Measurements from ENCODE around the gene BHLHA15.

The BHLHA15 gene

GRCh38 chr7:98180751-98181150 lies 30.5 kb upstream of the BHLHA15 start:
- peaks cover 3% of the 10 kb centered on the region for H3K79me1 ChIP-seq (ENCODE audit: low read length)
- no peak for DNase-seq
- no peak overlapping the region for H2BK120ac ChIP-seq (ENCODE audit: insufficient read depth, low read length, poor library complexity)
- H3K23ac ChIP-seq (ENCODE audit: low read length), result no peak overlapping the region
- no peak overlapping the region for H3K4ac ChIP-seq (ENCODE audit: low read depth, low read length)
- no peaks in the 10 kb centered on the region for H3K9me3 ChIP-seq (ENCODE audit: insufficient read depth, low read depth, low read length)
- no peak overlapping the region for H3K9ac ChIP-seq (ENCODE audit: low read length)
- no peak overlapping the region for H4K8ac ChIP-seq (ENCODE audit: low read depth, low read length)
- WGBS (ENCODE audit: extremely low coverage, insufficient coverage, insufficient read length), result no CpG with 5 or more reads among the region's 8 CpGs
- H3K36me3 ChIP-seq (ENCODE audit: control insufficient read depth in 1 of 2, insufficient read depth in 2 of 2, low read length in 2 of 2), result peaks cover 0 to 5% of the 10 kb centered on the region in 2 experiments
- H3K18ac ChIP-seq (ENCODE audit: low read length), result no peak overlapping the region
- H2AK5ac ChIP-seq (ENCODE audit: low read length), result no peak overlapping the region
- no peak overlapping the region for H3K14ac ChIP-seq (ENCODE audit: low read length)
- no peak overlapping the region for H2AFZ ChIP-seq (ENCODE audit: insufficient read depth, low read length, poor library complexity)
- H3K27ac ChIP-seq (ENCODE audit: low read depth, low read length), result no peak overlapping the region
- H4K12ac ChIP-seq (ENCODE audit: low read depth, low read length), result no peak overlapping the region
- no peak overlapping the region for H2BK5ac ChIP-seq (ENCODE audit: low read depth, low read length, poor library complexity)
- H4K91ac ChIP-seq (ENCODE audit: low read depth, low read length), result no peak overlapping the region
- H3K4me2 ChIP-seq (ENCODE audit: low read length), result no peak overlapping the region
- no peak overlapping the region for H2BK12ac ChIP-seq (ENCODE audit: low read length)
- peaks cover 4 to 5% of the 10 kb centered on the region in 2 experiments for H3K4me1 ChIP-seq (ENCODE audit: control insufficient read depth in 1 of 2, insufficient read depth in 2 of 2, low read length in 2 of 2)
- no peak overlapping the region for H3K4me3 ChIP-seq (ENCODE audit: low read depth, low read length)
- peaks cover 2% of the 10 kb centered on the region for H3K79me2 ChIP-seq (ENCODE audit: control insufficient read depth, insufficient read depth, low read length, poor library complexity)
- no peaks in the 10 kb centered on the region for H3K27me3 ChIP-seq (ENCODE audit: insufficient read depth, low read length)

DNA sequence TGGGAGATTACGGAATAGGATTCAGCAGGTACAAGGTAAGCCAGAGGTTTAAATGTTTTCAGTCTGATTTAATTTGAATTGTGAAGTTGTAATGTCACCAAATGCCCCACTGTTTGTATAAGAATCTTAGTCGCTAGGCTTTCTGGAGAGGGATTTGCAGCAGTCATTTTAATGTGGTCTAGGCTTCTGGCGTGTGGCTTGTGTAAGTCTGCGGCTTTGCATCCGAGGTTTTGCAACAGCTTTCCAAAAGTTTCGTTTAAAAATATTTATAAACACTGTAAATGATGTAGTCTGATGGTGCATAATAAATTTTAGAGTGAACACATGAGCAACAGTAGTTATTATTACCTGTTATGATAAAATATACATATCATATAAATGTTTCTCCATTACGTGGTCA lies 26.1 kb upstream of the BHLHA15 start:
- Histone ChIP-seq H2BK120ac (ENCODE audit: insufficient read depth, low read length, poor library complexity) (no peak overlapping the region), H2AK5ac (ENCODE audit: low read length) (no peak overlapping the region), H3K18ac (ENCODE audit: low read length) (no peak overlapping the region), H3K9me3 (ENCODE audit: insufficient read depth, low read depth, low read length) (no peaks in the 10 kb centered on the region), H2AFZ (ENCODE audit: insufficient read depth, low read length, poor library complexity) (no peak overlapping the region), H3K23ac (ENCODE audit: low read length) (no peak overlapping the region), H2BK5ac (ENCODE audit: low read depth, low read length, poor library complexity) (no peak overlapping the region), H3K4ac (ENCODE audit: low read depth, low read length) (no peak overlapping the region), H3K79me1 (ENCODE audit: low read length) (no peaks in the 10 kb centered on the region), H3K9ac (ENCODE audit: low read length) (no peak overlapping the region), H3K36me3 (ENCODE audit: control insufficient read depth in 1 of 2, insufficient read depth in 2 of 2, low read length in 2 of 2) (peaks cover 3% of the 10 kb centered on the region in 2 experiments), H3K27me3 (ENCODE audit: insufficient read depth, low read length) (no peaks in the 10 kb centered on the region), H4K12ac (ENCODE audit: low read depth, low read length) (no peak overlapping the region), H3K27ac (ENCODE audit: low read depth, low read length) (no peak overlapping the region), H2BK12ac (ENCODE audit: low read length) (no peak overlapping the region), H3K4me2 (ENCODE audit: low read length) (no peak overlapping the region), H3K4me3 (ENCODE audit: low read depth, low read length) (no peak overlapping the region), H3K79me2 (ENCODE audit: control insufficient read depth, insufficient read depth, low read length, poor library complexity) (no peaks in the 10 kb centered on the region), H3K14ac (ENCODE audit: low read length) (no peak overlapping the region), H4K8ac (ENCODE audit: low read depth, low read length) (no peak overlapping the region), H3K4me1 (ENCODE audit: control insufficient read depth in 1 of 2, insufficient read depth in 2 of 2, low read length in 2 of 2) (no peaks in the 10 kb centered on the region), H4K91ac (ENCODE audit: low read depth, low read length) (no peak overlapping the region)
- WGBS (ENCODE audit: extremely low coverage, insufficient coverage, insufficient read length), result no CpG with 5 or more reads among the region's 7 CpGs
- DNase-seq, result no peak

- Histone ChIP-seq H3K18ac (ENCODE audit: low read length) (no peak overlapping the region), H3K9ac (ENCODE audit: low read length) (no peak overlapping the region), H4K8ac (ENCODE audit: low read depth, low read length) (no peak overlapping the region), H2AK5ac (ENCODE audit: low read length) (no peak overlapping the region), H4K12ac (ENCODE audit: low read depth, low read length) (no peak overlapping the region), H3K9me3 (ENCODE audit: insufficient read depth, low read depth, low read length) (no peaks in the 10 kb centered on the region), H3K79me1 (ENCODE audit: low read length) (no peaks in the 10 kb centered on the region), H3K14ac (ENCODE audit: low read length) (no peak overlapping the region), H2BK120ac (ENCODE audit: insufficient read depth, low read length, poor library complexity) (no peak overlapping the region), H3K23ac (ENCODE audit: low read length) (no peak overlapping the region), H3K4ac (ENCODE audit: low read depth, low read length) (no peak overlapping the region), H3K36me3 (ENCODE audit: control insufficient read depth in 1 of 2, insufficient read depth in 2 of 2, low read length in 2 of 2) (peaks cover 5 to 6% of the 10 kb centered on the region in 2 experiments), H4K91ac (ENCODE audit: low read depth, low read length) (no peak overlapping the region), H3K27me3 (ENCODE audit: insufficient read depth, low read length) (no peaks in the 10 kb centered on the region), H3K27ac (ENCODE audit: low read depth, low read length) (no peak overlapping the region), H3K4me3 (ENCODE audit: low read depth, low read length) (no peak overlapping the region), H3K4me1 (ENCODE audit: control insufficient read depth in 1 of 2, insufficient read depth in 2 of 2, low read length in 2 of 2) (no peaks in the 10 kb centered on the region), H2BK12ac (ENCODE audit: low read length) (no peak overlapping the region), H2BK5ac (ENCODE audit: low read depth, low read length, poor library complexity) (no peak overlapping the region), H3K4me2 (ENCODE audit: low read length) (no peak overlapping the region), H2AFZ (ENCODE audit: insufficient read depth, low read length, poor library complexity) (no peak overlapping the region), H3K79me2 (ENCODE audit: control insufficient read depth, insufficient read depth, low read length, poor library complexity) (no peaks in the 10 kb centered on the region)
- no peak for DNase-seq
- WGBS (ENCODE audit: extremely low coverage, insufficient coverage, insufficient read length), result no CpG with 5 or more reads among the region's 9 CpGs
Observed at GRCh38 chr7:98186452-98187137, 24.6 kb upstream of the BHLHA15 start.

DNA sequence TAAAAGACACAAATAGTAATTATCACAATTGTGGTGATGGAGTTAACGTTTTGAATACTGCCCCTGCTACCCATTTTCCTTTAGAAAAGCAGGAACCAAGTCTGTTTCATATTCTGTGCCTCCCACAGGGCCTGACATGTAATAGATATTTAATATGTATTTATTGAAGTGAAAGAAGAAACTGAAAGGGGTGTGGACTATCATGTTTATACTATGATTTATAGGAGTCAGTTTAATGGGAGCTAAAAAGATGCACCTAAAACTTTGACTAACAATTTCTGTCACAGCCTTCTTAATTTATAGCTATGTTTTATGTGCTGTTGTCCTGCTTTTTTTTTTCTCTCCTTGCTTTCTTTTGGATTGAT lies 24.1 kb upstream of the BHLHA15 start:
- no peaks in the 10 kb centered on the region for H3K4me1 ChIP-seq (ENCODE audit: control insufficient read depth in 1 of 2, insufficient read depth in 2 of 2, low read length in 2 of 2)
- no peak for DNase-seq
- H3K79me2 ChIP-seq (ENCODE audit: control insufficient read depth, insufficient read depth, low read length, poor library complexity), result no peaks in the 10 kb centered on the region
- H3K9me3 ChIP-seq (ENCODE audit: insufficient read depth, low read depth, low read length), result no peaks in the 10 kb centered on the region
- no peaks in the 10 kb centered on the region for H3K27me3 ChIP-seq (ENCODE audit: insufficient read depth, low read length)
- H3K14ac ChIP-seq (ENCODE audit: low read length), result no peak overlapping the region
- H2AK5ac ChIP-seq (ENCODE audit: low read length), result no peak overlapping the region
- no peak overlapping the region for H3K27ac ChIP-seq (ENCODE audit: low read depth, low read length)
- no peak overlapping the region for H2BK120ac ChIP-seq (ENCODE audit: insufficient read depth, low read length, poor library complexity)
- no peak overlapping the region for H4K12ac ChIP-seq (ENCODE audit: low read depth, low read length)
- no peak overlapping the region for H3K23ac ChIP-seq (ENCODE audit: low read length)
- no peak overlapping the region for H2AFZ ChIP-seq (ENCODE audit: insufficient read depth, low read length, poor library complexity)
- WGBS (ENCODE audit: extremely low coverage, insufficient coverage, insufficient read length), result no CpG with 5 or more reads among the region's 1 CpG
- no peak overlapping the region for H4K91ac ChIP-seq (ENCODE audit: low read depth, low read length)
- H3K4me3 ChIP-seq (ENCODE audit: low read depth, low read length), result no peak overlapping the region
- H3K18ac ChIP-seq (ENCODE audit: low read length), result no peak overlapping the region
- no peak overlapping the region for H4K8ac ChIP-seq (ENCODE audit: low read depth, low read length)
- no peak overlapping the region for H3K4me2 ChIP-seq (ENCODE audit: low read length)
- no peaks in the 10 kb centered on the region for H3K79me1 ChIP-seq (ENCODE audit: low read length)
- H2BK5ac ChIP-seq (ENCODE audit: low read depth, low read length, poor library complexity), result no peak overlapping the region
- no peak overlapping the region for H3K9ac ChIP-seq (ENCODE audit: low read length)
- no peak overlapping the region for H3K4ac ChIP-seq (ENCODE audit: low read depth, low read length)
- peaks cover 10 to 11% of the 10 kb centered on the region in 2 experiments for H3K36me3 ChIP-seq (ENCODE audit: control insufficient read depth in 1 of 2, insufficient read depth in 2 of 2, low read length in 2 of 2)
- no peak overlapping the region for H2BK12ac ChIP-seq (ENCODE audit: low read length)
